RPMI7951 (cell line): ENCODE measurements around the gene ERGIC1. TPM values are rescaled to one million over a fixed set of nuclear protein-coding genes. Genes with fewer than 3 reads are reported as not detected.

Source experiments
- DNase-seq: peaks from one replicate; pipeline ENCODE4 v3.0.0-alpha.2; 2012; ENCODE audit warnings: low read depth
- total RNA-seq: library from RNA; depleted of rRNA; stranded (reverse); fragments of >200 nt; shearing (Covaris generic); gene quantifications from 2 replicates; pipeline ENCODE4 v1.2.3, GENCODE V29; 2014

The ERGIC1 gene
- total RNA-seq, 1 experiment from 2014 or later = 91.3 TPM

DNA sequence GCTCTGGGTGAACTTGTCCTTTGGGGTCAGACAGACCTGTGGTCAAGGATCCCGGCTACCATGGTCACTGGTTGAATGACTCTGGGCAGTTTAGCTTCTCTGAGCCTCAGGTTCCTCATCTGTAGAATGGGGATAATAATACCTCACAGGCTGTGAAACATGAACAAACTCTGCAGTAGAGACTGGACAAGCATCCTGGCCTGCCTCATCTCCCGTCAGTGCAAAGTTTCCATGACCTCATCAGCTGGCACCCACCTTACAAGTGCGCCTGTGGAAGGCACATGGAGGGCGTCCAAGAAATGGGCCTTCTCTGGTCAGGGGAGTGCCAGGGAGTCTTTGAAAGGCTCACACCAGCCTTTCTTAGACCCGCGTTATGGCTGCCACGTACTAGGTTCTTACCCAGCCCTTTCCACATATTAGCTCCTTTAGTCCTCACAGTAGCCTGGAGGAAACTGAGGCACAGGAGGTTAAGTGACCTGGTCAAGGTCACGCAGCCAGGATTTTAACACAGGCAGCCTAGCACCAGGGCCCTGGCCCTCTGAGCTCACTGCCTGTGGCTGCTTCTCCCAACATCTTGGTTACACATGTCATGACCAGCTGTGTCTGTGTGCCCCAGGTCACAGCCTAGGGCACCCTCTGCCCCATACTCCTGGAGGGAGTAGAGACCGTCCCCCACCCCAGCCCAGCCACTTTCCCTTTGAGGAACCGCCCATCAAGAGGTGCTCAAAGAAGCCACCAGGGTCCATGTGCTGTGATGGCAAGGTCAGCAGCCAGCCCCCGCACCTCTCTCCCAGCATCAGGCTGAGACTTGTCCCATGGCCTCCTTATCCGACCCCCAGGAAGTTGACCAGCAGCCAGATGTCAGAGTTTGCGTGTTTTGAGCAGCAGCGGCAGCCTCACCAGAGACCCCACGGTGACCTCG lies 85.7 kb downstream of the ERGIC1 start:
- no peak for DNase-seq

DNA sequence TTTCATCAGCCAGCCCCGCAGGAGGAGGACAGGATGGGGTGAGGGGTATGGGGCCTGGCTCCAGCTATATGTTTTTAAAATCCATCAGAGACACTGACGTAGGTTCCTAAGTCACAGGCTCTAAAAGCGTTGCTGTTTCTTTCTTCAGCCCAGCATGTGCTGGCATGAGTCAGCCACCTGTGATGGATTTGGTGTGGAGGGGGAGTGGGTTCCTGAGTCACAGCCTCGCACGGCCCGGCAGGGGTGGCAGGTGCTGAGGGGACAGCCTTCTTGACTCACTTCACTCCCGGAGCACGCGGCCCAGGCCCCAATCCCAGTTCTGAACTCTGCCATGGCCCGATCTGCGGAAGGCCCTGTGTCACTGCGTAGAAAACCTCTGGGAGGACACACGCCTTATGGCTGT lies 86.4 kb downstream of the ERGIC1 start:
- peak; percentile 46 for DNase-seq

DNA sequence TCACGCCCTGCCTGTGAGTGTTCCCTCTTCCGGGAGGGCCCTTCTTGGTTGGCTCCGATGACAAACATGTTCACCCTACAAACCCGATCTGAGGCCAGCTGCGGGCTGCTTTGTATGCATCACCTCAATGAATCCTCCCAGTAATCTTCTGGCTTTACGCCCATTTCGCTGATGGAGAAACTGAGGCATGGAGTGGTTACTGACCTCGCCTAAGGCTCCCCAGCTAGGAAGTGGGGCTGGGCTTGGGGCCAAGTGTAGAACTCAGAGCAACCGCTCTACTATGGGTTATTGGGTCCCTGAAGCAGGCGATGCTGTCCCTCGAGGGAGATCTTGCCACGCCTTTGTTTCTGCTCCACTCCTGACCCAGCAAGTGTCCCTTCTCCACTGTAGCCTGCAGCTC lies 86.9 kb downstream of the ERGIC1 start:
- no peak for DNase-seq

- no peak for DNase-seq
These were observed 87.9 kb downstream of the ERGIC1 start for GRCh38 chr5:172921906-172922305.

DNA sequence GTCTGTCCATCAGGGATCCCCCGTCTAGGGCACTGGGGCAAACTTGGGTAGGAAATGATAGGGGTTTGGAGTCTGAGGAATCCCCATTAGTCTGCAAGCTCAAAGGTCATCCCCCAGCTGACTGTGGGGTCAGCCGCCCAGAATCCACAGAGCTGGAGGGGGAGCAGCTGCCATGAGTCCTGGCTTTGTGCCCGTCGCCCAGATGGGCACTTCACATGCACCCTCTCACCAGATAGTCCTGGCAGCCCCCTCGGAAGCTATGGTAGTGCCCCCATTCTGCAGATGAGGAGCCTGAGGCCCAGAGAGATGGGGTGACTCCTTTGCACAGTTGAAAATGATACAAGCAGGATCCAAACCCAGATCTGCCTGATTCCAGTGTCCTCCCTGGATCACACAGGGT lies 89.5 kb downstream of the ERGIC1 start:
- DNase-seq = no peak

DNA sequence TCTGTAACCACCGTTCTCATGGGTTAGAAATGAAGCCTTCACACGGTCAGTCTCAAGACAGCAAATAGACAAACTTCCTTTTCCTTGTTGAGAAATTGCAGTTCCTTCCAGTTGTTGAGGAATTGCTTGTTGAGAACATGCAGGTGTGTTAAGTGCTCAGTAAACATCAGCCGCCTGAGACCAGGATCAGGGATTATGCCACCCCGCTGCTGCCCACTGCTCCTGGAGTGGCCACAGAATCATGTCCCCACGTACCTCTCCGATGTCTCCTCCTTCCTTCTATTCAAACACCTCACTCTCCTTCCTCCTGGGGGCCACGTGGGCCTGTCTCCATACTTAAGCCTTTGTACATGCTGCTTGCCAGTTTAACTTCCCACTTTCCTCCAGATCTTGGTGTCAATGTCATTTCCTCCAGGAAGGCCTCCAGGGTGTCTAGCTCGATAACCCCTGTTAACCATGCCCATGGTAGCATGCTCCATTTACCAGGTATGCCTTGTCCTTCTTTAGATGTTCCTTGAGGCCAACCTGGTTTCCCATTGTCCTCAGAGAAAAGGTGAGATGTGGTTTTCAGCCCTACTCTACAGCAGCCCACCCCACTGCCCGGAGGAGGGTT lies 91.4 kb downstream of the ERGIC1 start:
- no peak for DNase-seq

- no peak for DNase-seq
These were observed 92.0 kb downstream of the ERGIC1 start for GRCh38 chr5:172926008-172926523.

DNA sequence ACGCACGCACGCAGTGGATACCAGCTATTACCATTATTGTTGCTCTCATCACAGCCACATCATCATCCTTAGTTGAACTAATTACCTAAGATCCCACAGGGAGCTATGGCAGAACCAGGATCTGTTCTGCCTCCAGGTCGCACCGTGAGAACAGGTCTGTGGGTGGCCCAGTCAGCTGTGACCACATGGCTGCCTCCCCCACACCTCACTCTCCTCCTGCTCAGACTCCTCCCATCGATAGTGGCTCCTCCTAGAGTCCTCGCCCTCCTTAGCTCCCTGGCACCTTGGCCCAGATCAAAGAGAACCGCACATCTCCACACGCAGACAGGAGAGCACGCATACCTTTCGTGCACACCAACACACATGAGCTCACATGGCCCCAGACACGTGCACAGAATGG lies 92.7 kb downstream of the ERGIC1 start:
- DNase-seq = no peak

DNA sequence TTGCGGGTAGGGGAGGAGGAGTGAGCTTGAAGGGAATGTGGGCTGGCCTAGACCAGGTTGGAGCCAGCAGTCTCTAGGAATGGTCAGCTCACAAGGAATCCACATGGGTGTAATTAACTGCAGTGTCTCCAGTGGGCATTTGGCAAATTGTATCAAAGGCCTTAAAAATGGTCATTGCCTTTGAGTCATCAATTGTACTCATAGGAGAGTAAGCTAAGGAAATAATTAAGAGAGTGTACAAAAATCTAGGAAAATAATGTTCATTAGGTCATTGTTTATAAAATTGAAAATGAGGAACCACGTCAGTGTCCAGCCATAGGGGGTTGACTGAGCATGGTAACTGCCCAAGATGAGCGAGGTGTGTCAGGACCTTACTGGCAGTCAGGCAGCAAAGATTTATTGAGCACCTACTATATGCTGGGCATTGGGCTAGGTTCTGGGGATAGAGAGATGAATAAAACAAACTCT lies 95.4 kb downstream of the ERGIC1 start:
- DNase-seq = peak; percentile 38

- DNase-seq = peak; percentile 78
These were observed 97.0 kb downstream of the ERGIC1 start for GRCh38 chr5:172931001-172931536.

DNA sequence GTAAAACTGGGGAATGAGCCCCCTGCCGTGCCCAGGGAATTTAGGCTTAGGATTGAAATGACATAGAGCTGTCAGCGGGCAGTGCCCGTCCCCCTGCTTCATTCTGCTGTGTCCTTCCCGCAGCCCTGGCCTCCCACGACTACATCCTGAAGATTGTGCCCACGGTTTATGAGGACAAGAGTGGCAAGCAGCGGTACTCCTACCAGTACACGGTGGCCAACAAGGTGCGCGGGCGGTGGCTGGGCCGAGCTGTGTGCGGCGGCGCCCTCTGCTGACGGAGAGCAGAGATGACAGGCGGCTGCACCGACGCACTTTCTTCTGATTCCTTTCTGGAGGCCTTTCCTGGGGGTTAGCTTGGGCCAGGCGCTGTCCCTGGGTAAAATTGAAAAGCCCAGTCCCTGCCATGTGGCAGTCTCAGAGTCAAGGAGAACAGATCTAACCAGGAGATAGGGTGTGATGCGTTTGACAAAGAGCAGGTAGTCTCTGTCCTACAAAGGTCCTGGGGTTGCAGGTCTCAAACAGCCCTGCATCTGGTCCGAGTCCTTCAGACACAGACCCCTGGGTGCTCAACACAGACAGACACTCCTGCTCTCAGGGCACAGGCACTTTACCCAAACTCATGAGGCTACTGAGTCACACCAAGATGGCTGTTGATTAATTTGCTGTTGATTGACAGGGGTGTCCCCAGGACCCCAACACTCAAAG lies 98.4 kb downstream of the ERGIC1 start:
- DNase-seq = peak; percentile 40

GRCh38 chr5:172933238-172933637 lies 99.2 kb downstream of the ERGIC1 start:
- no peak for DNase-seq

DNA sequence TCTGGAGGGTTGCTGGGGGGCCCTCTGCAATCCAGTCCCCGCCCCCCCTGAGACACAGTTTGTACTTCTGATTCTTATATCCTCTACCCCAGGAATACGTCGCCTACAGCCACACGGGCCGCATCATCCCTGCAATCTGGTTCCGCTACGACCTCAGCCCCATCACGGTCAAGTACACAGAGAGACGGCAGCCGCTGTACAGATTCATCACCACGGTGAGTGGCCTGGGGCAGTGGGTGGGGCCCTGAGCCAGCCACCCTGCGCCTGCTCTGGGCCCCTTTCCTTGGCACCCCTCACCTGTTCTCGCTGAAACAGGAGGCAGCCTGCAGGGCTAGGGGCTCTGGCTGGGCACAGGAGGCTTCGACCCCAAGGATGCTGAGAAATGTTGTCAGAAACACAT lies 101.0 kb downstream of the ERGIC1 start:
- no peak for DNase-seq

DNA sequence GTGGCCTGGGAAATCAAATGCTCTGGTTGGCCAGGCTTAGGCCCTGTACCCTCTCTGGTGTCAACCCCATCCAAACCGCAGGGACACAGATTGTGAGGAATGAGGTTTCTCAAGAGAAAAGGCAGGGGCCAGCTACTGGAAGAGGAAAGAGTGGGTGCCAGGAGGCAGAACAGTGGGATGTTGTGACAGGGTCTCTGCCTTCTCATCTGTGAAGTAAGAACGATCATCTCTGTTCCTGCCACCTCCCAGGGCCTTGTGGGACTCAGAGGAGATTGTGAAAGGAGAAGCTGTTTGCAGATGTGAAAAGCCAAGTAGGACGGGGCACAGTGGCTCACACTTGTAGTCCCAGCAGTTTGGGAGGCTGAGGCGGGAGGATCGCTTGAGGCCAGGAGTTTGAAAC lies 102.3 kb downstream of the ERGIC1 start:
- no peak for DNase-seq

GRCh38 chr5:172939071-172939470 lies 105.0 kb downstream of the ERGIC1 start:
- no peak for DNase-seq

DNA sequence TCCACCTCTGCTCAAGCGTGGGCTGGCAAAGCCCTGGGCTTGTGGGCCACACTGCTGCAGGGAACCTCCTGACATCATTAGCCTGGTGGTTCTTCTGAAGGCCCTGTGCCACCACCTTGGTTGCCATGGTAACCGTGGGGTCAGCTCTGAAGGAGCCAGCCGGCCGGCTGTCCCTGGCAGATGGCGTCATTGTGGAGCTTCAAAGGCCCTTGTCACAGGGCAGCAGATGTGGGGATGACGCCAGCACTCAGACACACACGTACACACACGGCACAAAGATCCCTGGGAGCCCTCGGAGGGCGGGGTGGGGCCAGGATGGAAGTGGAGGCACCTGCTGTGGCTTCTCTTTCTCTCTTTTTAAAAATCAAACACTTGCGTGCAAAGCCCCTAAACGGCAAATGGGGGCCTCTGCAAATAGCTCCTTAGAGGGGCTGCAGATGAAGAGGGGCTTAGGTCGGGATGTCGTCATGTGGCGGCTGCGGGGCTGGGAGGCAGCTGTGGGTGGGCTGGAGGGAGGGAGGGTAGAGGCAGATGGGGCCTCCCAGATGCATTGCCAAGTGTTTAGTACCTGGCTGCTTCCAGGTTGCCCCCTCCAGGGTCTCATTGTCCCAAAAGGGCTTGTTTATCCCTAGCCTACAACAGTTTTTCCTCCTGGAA lies 105.7 kb downstream of the ERGIC1 start:
- DNase-seq = no peak

- DNase-seq = no peak
These were observed 106.4 kb downstream of the ERGIC1 start for GRCh38 chr5:172940268-172941066.

DNA sequence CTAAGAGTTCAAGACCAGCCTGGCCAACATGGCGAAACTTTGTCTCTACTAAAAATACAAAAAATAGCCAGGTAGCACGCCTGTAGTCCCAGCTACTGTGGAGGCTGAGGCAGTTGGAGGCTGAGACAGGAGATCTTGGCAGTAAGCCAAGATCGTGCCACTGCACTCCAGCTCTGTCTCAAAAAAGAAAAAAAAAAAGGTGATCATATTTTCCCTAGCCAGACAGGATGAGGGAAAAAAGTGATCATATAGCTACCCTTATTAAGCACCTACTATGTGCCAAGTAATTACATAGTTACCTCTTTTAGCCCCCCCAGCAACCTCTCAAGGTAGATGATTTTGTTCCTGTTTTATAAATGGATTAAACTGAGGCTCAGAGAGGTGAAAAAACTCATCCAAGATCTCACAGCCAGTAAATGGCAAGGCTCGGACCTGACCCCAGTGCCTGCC lies 107.0 kb downstream of the ERGIC1 start:
- no peak for DNase-seq

- DNase-seq = no peak
These were observed 108.5 kb downstream of the ERGIC1 start for GRCh38 chr5:172942556-172942955.

- no peak for DNase-seq
These were observed 109.3 kb downstream of the ERGIC1 start for GRCh38 chr5:172943283-172943841.
